SK-N-SH treated with all-trans-retinoic acid at 6 μM for 48 hours (cell line): ENCODE measurements around the gene SEMA3D.

Source experiments
- ARNTL ChIP-seq: fragments of 450-650 bp; formaldehyde crosslinking; IDR thresholded peaks from 2 replicates; pipeline ENCODE4 v1.5.0; 2020; ENCODE audit warnings: low read depth, mild to moderate bottlenecking, moderate library complexity, borderline replicate concordance
- BACH2 ChIP-seq: fragments of 250-450 bp; sonication (Bioruptor Pico); IDR thresholded peaks from 2 replicates; pipeline ENCODE4 v1.9.0; 2021; ENCODE audit warnings: mild to moderate bottlenecking, borderline replicate concordance
- GLIS3 ChIP-seq: fragments of 250-450 bp; sonication (Bioruptor Pico); IDR thresholded peaks from 2 replicates; pipeline ENCODE4 v1.5.0; 2020; ENCODE audit warnings: mild to moderate bottlenecking, moderate library complexity
- PATZ1 ChIP-seq: fragments of 250-450 bp; sonication (Bioruptor Pico); IDR thresholded peaks from 2 replicates; pipeline ENCODE4 v1.8.0; 2020; ENCODE audit warnings: mild to moderate bottlenecking, moderate library complexity, borderline replicate concordance
- POU6F1 ChIP-seq: fragments of 250-450 bp; sonication (Bioruptor Pico); IDR thresholded peaks from 2 replicates; pipeline ENCODE4 v1.8.0; 2021; ENCODE audit warnings: low read depth, mild to moderate bottlenecking, moderate library complexity, borderline replicate concordance
- RARB ChIP-seq: fragments of 250-450 bp; sonication (Bioruptor Pico); IDR thresholded peaks from 2 replicates; pipeline ENCODE4 v1.8.0; 2021; ENCODE audit warnings: mild to moderate bottlenecking, moderate library complexity
- TOX ChIP-seq: fragments of 250-450 bp; sonication (Bioruptor Pico); IDR thresholded peaks from 2 replicates; pipeline ENCODE4 v1.8.0; 2021; ENCODE audit warnings: mild to moderate bottlenecking, moderate library complexity, borderline replicate concordance
- TSHZ2 ChIP-seq: fragments of 250-450 bp; sonication (Bioruptor Pico); IDR thresholded peaks from 2 replicates; pipeline ENCODE4 v1.5.0; 2020; ENCODE audit warnings: mild to moderate bottlenecking, moderate library complexity
- ZFP3 ChIP-seq: fragments of 250-450 bp; sonication (Bioruptor Pico); IDR thresholded peaks from 2 replicates; pipeline ENCODE4 v1.5.0; 2020; ENCODE audit warnings: mild to moderate bottlenecking, moderate library complexity
- ZFP30 ChIP-seq: fragments of 450-650 bp; formaldehyde crosslinking; IDR thresholded peaks from 2 replicates; pipeline ENCODE4 v1.5.0; 2022; ENCODE audit warnings: mild to moderate bottlenecking, moderate library complexity
- ZNF565 ChIP-seq: fragments of 450-650 bp; formaldehyde crosslinking; conservative IDR thresholded peaks from 2 replicates; pipeline ENCODE4 v1.5.0; 2020; ENCODE audit warnings: low read depth, mild to moderate bottlenecking, moderate library complexity
- ZNF8 ChIP-seq: fragments of 450-650 bp; formaldehyde crosslinking; IDR thresholded peaks from 2 replicates; pipeline ENCODE4 v1.5.0; 2020; ENCODE audit warnings: mild to moderate bottlenecking, moderate library complexity

- TF ChIP-seq RARB (CRISPR knock-in tag) (no peak), ARNTL (CRISPR knock-in tag) (no peak), ZNF565 (CRISPR knock-in tag) (no peak), PATZ1 (CRISPR knock-in tag) (no peak), BACH2 (CRISPR knock-in tag) (no peak), ZFP30 (no peak), TOX (no peak), ZFP3 (CRISPR knock-in tag) (no peak), ZNF8 (CRISPR knock-in tag) (no peak), POU6F1 (CRISPR knock-in tag) (no peak), TSHZ2 (CRISPR knock-in tag) (no peak), GLIS3 (CRISPR knock-in tag) (no peak)
These were observed 28.2 kb upstream of the SEMA3D start for GRCh38 chr7:85215098-85215497.
